ENCODE results near the gene RPS27L.

- TF ChIP-seq CTCF (conservative IDR thresholded peaks at IDR 0.05 in 1 of 2, IDR thresholded peaks at IDR 0.05 in 1 of 2; ENCODE audit: low read depth in 1 of 2, low read length in 2 of 2): no peak
- TF ChIP-seq EZH2 (IDR thresholded peaks at IDR 0.05; ENCODE audit: low read length, missing control alignments): no peak
Observed at GRCh38 chr15:63156086-63156710, 1.1 kb downstream of the RPS27L start.
